NCI-H146 treated with DMSO at 0.1 percent for 48 hours (cell line): ENCODE measurements around the gene RRP12.
"Not testable (repeated sequence)": the region's sequence is repeated elsewhere in the genome, so short reads cannot be mapped to it uniquely, and the experiment has no call there.

Experiments
- DNase-seq: peaks from one replicate; lab custom pipeline; 2025; ENCODE audit not compliant: unreplicated experiment; lab: John Stamatoyannopoulos, UW

Gene RRP12

DNA sequence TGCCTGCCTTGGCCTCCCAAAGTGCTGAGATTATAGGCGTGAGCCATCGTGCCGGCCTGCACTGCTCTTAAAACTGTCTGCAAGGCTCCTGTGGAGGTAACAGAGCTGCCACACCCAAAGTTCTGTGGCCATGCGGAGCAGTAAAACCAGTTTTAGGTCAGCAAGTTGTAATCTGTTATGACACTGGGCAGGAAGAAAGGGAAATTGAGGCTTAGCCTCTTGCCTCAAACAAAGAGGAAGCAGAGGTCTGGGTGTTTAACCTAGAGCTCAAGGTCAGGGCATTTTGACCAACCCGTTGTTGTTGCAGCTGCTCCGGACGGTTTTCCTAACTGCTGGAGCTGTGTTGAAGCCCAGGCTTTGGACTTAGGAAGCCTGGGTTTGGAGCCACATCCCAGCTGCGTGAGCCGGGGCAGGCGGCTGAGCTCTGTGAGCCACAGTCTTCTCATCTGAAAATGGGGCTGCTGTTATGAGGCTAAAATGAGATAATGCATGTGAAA is 7.4 kb upstream of the RRP12 start:
- DNase-seq: no peak

DNA sequence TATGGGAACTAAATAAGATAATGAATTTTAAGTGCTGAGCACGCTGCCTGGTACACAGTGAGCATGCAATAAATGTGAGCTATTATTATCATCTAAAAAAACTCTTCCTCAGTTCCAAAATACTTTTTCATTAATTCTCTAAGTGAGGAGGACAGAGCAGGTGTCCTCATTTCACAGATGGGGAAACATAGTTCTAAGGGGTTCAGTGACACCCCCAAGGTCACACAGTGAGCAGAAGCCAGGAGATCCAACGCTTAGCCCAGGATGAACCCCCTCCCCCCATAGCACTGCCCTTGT is 6.8 kb upstream of the RRP12 start:
- no peak for DNase-seq

DNA sequence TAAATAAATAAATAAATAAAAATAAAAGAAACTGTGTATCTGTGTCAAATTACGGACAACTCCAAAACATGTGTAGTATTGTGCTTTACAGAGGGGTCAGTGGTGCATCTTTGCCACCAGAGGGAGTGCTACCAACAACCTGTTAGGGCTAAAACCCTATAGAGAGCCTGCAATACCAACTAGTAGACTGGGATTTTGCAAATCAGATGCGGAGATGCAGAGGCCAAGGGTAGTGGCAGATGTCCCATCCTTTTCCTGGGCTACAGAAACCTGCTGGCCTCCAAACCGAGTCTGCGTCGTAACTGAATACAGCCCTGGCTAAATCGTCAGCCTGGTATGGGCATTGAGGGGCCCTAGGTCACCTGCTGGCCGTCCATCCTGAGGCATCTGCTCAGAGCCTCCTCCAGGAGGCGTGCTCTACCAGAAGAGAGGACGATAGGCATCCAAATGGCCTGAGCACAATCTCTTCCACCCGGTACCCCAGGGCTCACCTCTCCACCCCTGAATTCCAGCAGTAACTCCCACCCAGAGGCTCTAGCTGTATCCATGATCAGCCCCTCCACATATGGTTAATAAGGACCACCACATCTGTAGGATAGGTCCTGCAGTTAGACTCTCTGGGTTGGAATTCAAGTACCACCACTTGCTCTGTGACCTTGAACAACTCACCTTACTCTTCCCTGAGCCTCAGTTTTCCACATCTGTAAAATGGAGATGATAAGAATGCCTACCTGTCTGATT is 6.2 kb upstream of the RRP12 start:
- DNase-seq: peak; percentile 90

DNA sequence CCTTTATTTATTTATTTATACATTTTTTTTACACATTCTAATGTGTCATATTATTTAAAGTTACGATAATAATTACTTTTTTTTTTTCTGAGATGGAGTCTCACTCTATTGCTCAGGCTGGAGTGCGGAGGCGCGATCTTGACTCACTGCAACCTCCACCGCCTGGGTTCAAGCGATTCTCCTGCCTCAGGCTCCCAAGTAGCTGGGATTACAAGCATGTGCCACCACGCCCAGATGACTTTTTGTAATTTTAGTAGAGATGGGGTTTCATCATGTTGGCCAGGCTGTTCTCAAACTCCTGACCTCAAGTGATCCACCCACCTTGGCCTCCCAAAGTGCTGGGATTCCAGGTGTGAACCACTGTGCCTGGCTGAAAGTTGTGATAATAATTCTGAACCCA is 5.3 kb upstream of the RRP12 start:
- not testable (repeated sequence) for DNase-seq

DNA sequence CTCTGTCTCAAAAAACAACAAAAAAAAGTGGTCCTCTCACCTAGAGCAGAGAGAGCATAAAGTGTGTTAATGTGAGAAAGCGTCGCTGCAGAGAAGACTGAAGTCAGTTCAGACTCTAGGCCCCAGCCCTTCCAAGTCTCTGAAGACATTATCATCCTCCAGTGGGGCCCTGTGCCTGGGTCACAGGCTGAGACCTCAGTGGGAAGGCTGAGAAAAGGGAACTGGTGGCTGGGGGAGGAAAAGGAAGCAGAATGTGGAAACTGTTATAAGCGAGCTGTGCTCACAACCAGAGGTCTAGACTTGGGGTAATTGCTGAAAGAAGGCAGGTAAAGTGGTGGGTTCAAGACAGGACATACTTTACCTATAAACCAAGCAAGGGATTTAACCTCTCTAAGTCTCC is 4.9 kb upstream of the RRP12 start:
- DNase-seq: no peak

DNA sequence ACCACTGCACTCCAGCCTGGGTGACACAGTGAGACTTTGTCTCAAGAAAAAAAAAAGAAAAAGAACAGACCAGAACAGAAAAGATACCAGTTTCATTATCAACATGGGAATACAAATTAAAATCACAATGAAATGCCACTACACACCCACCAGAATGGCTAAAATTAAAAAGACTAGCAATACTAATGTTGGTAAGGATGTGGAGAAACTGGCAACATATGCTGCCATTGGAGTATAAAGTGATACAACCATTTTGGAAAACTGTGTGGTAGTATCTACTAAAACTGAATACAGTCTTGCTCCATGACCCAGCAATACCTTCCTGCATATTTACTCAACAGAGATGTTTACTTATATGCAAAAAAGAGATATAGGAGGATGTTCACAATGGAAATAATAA is 2.9 kb upstream of the RRP12 start:
- DNase-seq: no peak

DNA sequence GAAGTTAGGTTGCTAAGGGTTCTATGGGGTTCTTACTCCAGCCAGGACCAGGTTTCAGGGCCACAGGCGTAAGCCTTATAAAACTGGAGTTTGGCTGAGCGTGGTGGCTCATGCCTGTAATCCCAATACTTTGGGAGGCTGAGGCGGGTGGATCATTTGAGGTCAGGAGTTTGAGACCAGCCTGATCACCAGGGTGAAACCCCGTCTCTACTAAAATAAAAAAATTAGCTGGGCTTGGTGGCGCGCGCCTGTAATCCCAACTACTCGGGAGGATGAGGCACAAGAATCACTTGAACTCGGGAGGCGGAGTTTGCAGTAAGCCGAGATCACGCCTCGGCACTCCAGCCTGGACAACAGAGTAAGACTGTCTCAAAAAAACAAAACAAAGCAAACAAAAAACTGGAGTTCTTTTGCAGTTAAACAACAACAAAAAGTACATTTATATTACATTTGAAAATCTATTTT is 347 bp upstream of the RRP12 start:
- no peak for DNase-seq

DNA sequence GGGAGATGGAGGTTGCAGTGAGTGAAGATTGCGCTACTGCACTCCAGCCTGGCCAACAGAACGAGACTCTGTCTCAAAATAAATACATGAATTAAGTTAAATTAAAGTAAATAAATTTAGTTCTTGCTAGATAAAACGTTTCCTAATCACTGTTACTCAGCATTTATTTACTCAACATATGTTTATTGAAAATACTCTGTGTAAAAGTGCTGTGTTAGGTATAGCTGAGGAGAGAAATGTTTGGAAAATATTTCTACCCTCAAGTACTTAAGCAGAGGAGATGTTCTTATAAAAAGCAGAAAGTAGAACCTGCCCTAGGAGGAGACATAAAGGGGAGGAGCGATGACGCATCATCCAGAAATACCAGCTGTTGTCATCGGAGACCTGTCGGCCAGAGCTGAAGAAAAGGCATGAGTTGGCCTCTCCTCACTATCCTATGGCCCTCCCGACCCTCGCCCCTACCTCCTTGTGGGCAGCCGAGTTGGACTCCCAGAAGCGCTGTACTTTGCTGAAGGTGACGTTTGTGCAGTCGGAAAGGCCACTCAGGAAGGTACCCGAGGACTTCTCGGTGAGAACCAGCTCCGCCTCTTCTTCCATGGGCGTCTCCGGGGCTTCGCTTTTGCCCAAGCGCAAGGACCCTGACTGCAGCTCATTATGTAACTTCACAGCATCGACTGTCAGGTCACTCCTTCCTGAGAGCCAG is 1.1 kb downstream of the RRP12 start:
- peak; percentile 39 for DNase-seq

DNA sequence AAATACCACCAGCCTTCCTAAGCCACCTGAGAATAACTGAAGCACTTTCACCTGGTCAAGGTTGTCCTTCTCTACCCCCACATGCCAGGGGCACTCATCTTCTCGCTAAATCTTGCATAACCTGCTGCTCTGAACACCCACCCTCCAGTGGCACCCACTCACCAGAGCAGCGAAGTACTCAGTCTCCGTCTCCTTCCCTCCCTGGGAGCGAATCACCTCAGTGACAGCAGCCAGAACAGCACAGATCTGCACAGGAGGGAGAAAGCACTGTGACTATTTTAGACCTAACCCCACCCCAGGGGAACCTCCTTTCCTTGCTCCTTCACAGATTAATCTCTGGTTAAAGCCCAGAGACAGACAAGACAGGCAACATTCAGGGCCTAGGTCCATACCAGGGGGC is 5.1 kb downstream of the RRP12 start:
- no peak for DNase-seq

DNA sequence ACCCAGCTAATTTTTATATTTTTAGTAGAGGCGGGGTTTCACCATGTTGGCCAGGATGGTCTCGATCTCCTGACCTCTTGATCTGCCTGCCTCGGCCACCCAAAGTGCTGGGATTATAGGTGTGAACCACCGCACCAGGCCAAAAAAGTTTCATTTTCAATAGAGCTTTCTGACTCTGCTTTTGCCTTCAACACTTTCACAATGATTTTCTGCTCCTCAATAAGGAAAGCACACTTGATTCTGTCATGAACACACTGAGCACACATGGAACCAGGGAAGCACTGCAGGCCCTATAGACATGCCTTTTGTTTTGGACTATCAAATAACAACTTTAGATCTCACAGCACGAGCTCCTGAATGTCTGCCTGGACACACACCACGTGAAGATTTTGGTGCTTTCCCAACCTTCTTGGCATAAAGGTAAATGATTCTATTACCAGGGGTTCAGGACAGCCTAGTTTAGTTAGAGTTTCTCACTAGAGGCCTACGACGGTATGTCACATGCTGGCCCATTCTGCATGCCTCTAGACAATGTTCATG is 8.0 kb downstream of the RRP12 start:
- DNase-seq: no peak

DNA sequence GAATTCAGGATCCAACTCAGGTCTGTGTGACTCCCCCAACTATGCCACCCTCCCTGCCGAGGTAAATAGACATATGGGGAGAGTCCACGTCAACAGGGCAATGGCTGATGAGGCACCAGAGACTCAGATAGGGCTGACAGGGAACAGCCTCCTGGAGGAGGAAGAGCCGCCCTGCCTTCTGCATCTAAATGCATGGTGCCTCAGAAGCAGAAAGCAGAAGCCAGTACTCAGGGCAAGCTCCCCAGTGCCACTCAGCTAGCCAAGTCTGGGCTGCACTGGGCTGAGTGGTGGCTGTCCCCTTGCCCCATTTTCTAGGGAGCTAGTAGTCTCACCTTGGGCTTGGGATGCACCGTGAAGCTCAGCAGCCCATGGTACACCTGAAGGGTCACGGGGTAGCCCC is 11.0 kb downstream of the RRP12 start:
- DNase-seq: no peak

DNA sequence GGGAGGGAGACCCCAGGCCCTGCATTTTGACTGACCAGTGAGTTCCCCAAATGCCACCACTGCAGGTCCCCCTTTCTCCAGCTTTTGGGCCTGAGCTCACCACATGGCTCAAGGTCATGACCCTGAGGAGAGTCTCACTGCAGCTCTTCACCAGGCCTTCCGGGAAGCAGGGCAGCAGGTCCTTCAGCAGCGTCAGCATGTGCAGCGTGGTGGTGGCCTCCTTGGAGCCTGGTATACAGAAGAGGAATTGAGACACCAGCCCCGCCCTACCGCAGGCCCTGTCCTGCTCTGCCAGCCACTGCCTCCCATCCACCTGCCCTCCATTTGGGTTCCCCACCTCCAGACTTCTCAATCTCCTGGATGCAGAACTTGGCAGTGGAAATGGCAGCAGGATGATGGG is 13.0 kb downstream of the RRP12 start:
- no peak for DNase-seq

DNA sequence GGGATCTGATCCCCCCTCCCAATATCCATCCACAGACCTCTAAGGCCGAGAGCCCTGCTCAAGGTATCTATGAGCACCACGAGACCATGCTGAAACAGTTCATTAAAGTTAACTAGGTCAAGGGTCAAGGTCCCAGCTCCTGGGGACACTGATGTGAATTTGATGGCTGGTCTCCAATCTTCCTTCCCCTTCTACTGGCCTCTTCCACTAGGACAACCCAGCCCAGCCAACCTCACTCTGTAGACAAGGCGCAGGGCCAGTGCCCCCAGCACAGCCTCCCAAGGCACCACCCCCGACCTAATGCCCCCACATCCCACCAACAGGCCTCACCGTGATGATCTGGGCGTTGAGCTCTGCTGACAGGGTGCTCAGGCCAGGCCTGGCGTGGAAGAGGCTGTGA is 15.6 kb downstream of the RRP12 start:
- DNase-seq: no peak

DNA sequence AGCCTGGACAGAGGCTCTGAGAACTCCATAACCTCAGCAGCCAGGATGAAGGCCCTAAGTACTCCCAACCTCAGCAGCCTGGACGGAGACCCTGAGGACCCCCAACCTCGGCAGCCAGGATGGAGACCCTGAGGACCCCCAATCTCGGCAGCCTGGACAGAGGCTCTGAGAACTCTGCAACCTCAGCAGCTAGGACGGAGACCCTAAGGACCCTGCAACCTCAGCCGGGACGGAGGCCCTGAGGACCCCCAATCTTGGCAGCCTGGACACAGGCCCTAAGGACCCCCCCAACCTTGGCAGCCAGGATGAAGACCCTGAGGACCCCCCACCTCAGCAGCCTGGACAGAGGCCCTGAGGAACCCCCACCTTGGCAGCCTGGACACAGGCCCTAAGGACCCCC is 16.5 kb downstream of the RRP12 start:
- DNase-seq: no peak

DNA sequence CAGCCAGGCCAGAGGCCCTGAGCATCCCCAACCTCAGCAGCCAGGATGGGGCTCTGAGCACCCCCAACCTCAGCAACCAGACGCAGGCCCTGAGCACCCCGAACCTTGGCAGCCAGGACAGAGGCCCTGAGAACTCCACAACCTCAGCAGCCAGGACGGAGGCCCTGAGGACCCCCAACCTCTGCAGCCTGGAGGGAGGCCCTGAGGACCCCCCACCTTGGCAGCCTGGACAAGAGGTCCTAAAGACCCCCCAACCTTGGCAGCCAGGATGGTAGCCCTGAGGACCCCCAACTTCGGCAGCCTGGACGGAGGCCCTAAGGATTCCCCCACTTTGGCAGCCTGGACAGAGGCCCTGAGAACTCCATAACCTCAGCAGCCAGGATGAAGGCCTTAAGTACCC is 17.0 kb downstream of the RRP12 start:
- DNase-seq: no peak

DNA sequence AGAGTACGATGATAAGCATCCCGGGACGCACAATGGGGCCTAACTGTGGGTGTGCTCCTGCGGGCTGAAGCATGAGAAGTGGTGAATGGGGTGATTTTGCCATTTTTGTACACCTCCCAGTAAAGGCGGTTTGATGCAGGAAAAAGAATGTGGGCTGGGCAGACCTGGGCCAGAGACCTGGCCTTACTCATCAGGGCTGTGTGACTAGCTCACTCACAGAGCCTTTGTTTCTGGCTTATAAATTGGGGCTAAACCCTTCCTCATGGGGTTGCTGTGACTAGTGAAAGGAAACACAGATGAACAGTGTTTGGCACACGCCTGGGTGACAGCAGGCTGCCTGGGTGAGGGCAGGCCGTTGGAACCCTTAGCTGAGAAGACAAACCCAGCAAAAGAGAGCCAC is 18.0 kb downstream of the RRP12 start:
- no peak for DNase-seq

DNA sequence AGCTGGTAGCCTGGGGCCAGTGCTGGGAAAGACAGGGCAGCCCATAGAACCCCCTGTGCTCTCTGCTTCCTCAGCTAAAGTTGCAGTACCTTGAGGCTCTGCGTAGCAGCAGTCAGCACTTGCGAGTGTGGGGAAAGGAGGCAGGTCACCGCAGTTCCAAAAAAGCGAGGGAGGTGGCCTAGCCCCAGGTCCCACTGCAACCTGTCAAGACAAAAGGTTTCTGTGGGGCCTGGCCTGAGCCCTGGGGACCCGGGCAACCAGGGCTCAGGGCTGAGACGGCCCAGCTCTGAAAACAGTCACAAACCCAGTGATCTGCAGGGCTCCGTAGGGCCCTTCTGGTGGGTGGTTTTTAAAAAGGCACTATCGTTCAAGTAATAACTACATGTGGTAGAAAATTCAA is 19.5 kb downstream of the RRP12 start:
- no peak for DNase-seq

DNA sequence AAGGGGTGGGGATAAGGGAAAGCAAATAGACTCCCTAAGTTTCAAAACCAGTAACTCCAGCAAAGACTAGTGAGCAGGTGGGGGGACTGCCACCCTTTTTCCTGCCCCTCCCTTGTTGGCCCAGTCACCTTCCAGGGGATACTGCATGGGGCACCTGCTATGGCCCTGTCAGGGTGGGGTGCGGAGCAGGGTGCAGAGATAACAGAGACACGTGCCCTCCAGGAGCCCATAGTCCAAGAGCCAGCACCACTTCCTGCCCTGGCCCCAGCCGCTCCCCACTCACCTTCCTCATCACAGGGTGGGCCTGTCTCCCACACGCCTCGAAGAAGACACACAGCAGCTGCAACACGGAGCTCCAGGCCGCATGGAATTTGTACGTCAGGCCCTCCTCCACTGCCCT is 20.6 kb downstream of the RRP12 start:
- no peak for DNase-seq

DNA sequence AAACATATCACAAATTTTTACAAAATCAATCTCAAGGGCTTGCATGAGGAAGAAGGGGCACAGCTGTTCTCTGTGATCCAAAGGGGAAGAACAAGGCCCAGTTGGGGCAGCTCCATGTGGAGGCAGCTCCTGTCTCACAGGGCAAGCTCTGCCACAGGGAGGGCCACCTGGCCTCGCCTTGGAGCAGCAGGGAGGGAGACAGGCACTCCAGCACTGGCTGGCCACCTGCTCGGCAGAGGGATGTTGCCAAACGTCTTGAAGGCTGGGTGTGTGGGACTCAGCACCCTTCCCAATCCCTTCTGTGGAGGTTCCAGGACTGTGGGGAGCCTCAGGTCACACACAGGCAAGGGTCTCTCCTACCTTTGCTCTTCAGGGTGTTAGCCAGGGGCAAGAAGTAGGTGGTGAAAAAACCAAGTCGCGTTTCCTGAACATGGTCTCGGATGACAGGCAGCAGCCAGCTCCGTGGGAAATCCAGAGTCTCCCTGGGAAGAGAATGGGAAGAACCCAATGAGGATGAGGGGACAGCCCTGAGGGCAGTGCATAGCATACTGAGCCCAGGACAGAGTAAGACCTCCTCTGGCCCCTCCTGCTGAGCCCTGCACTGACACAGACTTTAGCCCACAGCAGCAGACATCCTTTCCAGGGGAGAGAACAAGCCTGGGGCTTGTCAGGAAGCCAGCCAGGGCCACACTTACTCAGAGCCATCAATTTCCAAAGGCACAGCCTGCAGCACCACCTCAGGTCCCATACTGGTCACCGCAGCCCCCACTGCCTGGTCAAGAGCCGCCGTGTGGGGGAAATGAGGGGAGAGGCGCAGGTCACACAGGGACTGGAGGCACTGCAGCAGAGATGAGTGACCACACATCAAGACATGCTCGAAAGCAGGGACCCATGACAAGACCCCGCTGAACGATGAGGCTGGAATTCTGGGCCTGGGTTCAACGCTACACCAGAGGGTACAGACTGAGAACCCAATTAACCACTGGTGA is 21.9 kb downstream of the RRP12 start:
- no peak for DNase-seq

DNA sequence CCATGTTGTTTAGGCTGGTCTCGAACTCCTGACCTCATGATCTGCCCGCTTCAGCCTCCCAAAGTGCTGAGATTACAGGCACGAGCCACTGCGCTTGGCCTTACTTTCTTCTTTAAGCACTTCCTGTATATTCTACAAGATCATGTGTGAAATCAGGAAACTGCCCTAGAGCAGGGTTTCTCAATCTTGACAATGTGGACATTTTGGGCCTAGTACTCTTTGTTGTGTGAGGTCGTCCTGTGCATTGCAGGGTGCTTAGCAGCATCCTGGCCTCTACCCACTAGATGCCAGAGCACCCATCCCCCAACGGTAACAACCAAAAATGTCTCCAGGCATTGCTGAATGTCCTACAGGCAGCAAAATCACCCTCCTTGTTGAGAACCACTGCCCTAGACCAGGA is 24.7 kb downstream of the RRP12 start:
- no peak for DNase-seq

DNA sequence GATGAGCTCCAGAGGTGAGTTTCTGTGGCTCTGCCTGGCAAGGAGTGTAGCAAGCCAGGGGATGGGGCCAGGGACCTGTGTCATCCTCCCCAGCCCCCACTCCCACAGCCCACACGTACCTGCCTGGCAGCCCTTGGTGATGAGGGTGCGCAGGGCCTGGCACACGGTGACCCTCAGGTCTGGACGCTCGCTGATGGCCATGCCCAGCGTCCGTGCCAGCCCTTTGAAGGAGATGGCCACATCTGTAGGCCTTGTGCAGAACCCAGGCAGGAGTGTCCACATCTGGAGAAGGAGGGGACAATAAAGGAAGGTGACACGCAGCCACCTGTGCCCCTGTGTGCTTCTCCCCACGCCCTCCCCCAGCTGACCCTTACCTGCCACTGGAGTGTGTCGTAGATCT is 27.7 kb downstream of the RRP12 start:
- DNase-seq: no peak
